PFSK-1 (cell line): Measurements from ENCODE around the gene BPI.

ENCODE experiments used
- FOXP2 ChIP-seq: optimal IDR thresholded peaks from 2 replicates; pipeline ENCODE3; 2011; ENCODE audit warnings: borderline replicate concordance, control low read depth, inconsistent platforms; ENCODE audit not compliant: insufficient read depth; ENCODE audit errors: extremely low read length, extremely low read depth
- POLR2AphosphoS5 ChIP-seq: IDR thresholded peaks from 2 replicates; pipeline ENCODE4 v1.6.1; 2012; ENCODE audit warnings: low read depth, mild to moderate bottlenecking, control low read depth, low read length, moderate library complexity
- SIN3A ChIP-seq: IDR thresholded peaks from 2 replicates; pipeline ENCODE4 v1.6.1; 2012; ENCODE audit warnings: mild to moderate bottlenecking, low read length, moderate library complexity, borderline replicate concordance; ENCODE audit not compliant: insufficient read depth
- TAF1 ChIP-seq: IDR thresholded peaks from 2 replicates; pipeline ENCODE4 v1.6.1; 2012; ENCODE audit warnings: low read length, control low read depth, borderline replicate concordance; ENCODE audit not compliant: insufficient read depth
- TF ChIP-seq, protein P1 (sequence below), 2 experiments: IDR thresholded peaks; 2 replicates each; pipeline versions ENCODE4 v1.6.1 to v1.8.0; 2011 to 2012; ENCODE audit warnings: low read depth in 2 of 2, low read length in 2 of 2, control low read depth in 1 of 2, inconsistent platforms in 1 of 2, mild to moderate bottlenecking in 1 of 2, moderate library complexity in 1 of 2; ENCODE audit not compliant: insufficient read depth in 1 of 2

DNA sequence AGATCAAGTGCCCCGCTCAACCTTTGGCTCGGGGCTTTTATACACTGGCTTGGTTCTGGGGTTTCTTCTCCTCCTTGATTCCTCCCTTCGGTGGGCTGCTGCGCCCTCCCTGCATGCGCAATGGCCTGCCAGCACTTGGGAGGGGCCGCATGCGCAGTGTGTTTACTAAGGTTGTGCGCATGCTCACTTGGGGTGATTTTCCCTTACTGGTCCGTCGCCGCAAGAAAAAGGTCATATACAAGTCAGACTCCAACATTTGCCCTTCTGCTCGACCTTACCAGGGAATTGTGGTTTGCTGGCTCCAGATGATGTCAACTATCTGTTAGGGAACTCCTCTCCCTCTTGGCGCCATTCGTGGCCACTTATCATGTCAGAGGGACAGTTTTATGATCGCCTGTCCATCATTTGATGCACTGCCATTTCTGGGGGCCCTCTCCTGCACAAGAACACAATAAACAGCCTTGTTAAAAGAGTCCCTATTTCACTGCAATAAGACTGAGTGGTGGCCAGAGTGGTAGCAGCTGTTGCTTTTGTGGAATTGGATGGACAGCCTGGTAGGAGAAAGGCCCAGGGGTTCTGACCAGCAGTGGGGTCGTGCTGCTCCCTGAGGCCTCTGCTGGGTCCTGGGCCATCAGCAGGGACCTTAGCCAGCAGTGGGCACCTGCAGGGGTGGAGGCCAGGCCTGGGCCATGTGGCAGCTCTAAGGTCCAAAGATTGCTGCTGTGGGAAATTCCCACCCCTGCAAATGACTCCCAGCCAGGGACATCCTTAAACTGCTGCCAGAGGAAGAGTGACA, 39.6 kb downstream of the BPI start:
- TF ChIP-seq POLR2AphosphoS5 (no peak), FOXP2 (no peak), SIN3A (no peak), TAF1 (no peak)
- TF ChIP-seq, protein P1, sequence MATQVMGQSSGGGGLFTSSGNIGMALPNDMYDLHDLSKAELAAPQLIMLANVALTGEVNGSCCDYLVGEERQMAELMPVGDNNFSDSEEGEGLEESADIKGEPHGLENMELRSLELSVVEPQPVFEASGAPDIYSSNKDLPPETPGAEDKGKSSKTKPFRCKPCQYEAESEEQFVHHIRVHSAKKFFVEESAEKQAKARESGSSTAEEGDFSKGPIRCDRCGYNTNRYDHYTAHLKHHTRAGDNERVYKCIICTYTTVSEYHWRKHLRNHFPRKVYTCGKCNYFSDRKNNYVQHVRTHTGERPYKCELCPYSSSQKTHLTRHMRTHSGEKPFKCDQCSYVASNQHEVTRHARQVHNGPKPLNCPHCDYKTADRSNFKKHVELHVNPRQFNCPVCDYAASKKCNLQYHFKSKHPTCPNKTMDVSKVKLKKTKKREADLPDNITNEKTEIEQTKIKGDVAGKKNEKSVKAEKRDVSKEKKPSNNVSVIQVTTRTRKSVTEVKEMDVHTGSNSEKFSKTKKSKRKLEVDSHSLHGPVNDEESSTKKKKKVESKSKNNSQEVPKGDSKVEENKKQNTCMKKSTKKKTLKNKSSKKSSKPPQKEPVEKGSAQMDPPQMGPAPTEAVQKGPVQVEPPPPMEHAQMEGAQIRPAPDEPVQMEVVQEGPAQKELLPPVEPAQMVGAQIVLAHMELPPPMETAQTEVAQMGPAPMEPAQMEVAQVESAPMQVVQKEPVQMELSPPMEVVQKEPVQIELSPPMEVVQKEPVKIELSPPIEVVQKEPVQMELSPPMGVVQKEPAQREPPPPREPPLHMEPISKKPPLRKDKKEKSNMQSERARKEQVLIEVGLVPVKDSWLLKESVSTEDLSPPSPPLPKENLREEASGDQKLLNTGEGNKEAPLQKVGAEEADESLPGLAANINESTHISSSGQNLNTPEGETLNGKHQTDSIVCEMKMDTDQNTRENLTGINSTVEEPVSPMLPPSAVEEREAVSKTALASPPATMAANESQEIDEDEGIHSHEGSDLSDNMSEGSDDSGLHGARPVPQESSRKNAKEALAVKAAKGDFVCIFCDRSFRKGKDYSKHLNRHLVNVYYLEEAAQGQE (IDR thresholded peaks at IDR 0.05; ENCODE audit: insufficient read depth in 1 of 2, low read depth in 2 of 2, low read length in 2 of 2), result no peak
